Endothelial cell (in vitro differentiated cells): Measurements from ENCODE around the gene PLEKHH2. TPM values are rescaled to one million over a fixed set of nuclear protein-coding genes. Genes with fewer than 3 reads are reported as not detected.

Experiments used
- DNase-seq: peaks from one replicate; pipeline ENCODE4 v3.0.0; 2021; ENCODE audit warnings: low spot score
- H3K27ac Mint-ChIP-seq: one replicate; pipeline ENCODE4 v1.8.0; 2021; ENCODE audit warnings: mixed read lengths, inconsistent platforms; ENCODE audit not compliant: unreplicated experiment
- H3K27me3 Mint-ChIP-seq: one replicate; pipeline ENCODE4 v1.8.0; 2021; ENCODE audit warnings: mild to moderate bottlenecking, moderate library complexity, mixed read lengths, inconsistent platforms; ENCODE audit not compliant: unreplicated experiment
- H3K36me3 Mint-ChIP-seq: one replicate; pipeline ENCODE4 v1.8.0; 2021; ENCODE audit warnings: mild to moderate bottlenecking, low read depth, mixed read lengths, inconsistent platforms; ENCODE audit not compliant: unreplicated experiment
- H3K4me1 Mint-ChIP-seq: one replicate; pipeline ENCODE4 v1.8.0; 2021; ENCODE audit warnings: mild to moderate bottlenecking, mixed read lengths, inconsistent platforms; ENCODE audit not compliant: unreplicated experiment
- H3K4me3 Mint-ChIP-seq: one replicate; pipeline ENCODE4 v1.8.0; 2021; ENCODE audit warnings: mild to moderate bottlenecking, mixed read lengths, inconsistent platforms; ENCODE audit not compliant: unreplicated experiment
- H3K9me3 Mint-ChIP-seq: one replicate; pipeline ENCODE4 v1.8.0; 2021; ENCODE audit warnings: mixed read lengths, inconsistent platforms; ENCODE audit not compliant: unreplicated experiment
- total RNA-seq: library from RNA; stranded (reverse); fragmentation: NEBNext Ultra II Directional; extraction: Animal tissue kit (Norgen Biotek cat#: 25700); gene quantifications from one replicate; pipeline ENCODE4 v1.2.1, GENCODE V29; 2021; ENCODE audit not compliant: unreplicated experiment
- TF ChIP-seq, protein P1 (sequence below): fragments of 200-600 bp; sonication (generic); IDR thresholded peaks from one replicate; pipeline ENCODE4 v1.5.0; 2021; ENCODE audit warnings: antibody characterized with exemption; ENCODE audit not compliant: unreplicated experiment

The PLEKHH2 gene
- total RNA-seq, 1 donor from 2014 or later: 1.6 TPM

DNA sequence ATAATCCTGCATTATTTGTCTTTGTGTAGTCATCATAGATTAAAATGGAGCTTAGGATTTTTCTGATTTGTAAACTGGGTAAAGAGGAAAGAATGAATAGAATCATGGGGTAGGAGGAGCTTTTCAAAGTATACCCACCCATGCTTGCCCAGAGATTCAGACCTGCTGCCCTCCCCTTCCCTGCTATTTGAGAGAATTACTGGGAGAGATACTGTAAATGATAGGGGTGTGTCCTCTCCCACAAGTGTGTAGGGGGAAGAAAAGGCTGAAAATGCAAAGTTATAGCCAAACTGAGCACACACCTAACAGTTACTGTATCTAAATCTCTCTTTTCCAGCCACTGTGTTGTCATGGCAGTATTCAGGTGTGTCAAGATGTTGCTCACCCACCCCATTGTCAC is 115.2 kb downstream of the PLEKHH2 start:
- H3K9me3 Mint-ChIP-seq: no peaks in the 10 kb centered on the region

DNA sequence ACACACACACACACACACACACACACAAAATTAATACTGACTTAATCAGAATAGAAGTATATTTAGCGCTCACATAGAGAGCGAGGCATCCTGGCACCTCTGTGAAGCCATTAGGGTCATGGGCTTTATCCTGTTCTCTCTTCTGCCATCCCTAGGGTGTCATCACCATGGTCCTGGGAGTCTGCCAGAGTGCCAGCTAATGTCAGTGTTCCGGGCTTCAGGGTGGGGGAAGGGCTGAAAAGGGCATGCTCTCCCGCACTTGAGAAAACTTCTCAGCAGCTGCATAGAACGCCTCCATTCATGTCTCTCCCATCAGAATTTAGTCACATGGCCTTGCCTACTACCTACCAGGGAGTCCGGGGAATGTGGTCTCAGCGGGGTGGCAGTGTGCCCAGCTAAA is 117.1 kb downstream of the PLEKHH2 start:
- Mint-ChIP-seq H3K36me3 (no peaks in the 10 kb centered on the region), H3K4me1 (peaks cover 10% of the 10 kb centered on the region), H3K9me3 (no peaks in the 10 kb centered on the region), H3K27ac (no peak overlapping the region), H3K4me3 (no peak overlapping the region), H3K27me3 (no peaks in the 10 kb centered on the region)
- no peak for DNase-seq
- TF ChIP-seq, protein P1, sequence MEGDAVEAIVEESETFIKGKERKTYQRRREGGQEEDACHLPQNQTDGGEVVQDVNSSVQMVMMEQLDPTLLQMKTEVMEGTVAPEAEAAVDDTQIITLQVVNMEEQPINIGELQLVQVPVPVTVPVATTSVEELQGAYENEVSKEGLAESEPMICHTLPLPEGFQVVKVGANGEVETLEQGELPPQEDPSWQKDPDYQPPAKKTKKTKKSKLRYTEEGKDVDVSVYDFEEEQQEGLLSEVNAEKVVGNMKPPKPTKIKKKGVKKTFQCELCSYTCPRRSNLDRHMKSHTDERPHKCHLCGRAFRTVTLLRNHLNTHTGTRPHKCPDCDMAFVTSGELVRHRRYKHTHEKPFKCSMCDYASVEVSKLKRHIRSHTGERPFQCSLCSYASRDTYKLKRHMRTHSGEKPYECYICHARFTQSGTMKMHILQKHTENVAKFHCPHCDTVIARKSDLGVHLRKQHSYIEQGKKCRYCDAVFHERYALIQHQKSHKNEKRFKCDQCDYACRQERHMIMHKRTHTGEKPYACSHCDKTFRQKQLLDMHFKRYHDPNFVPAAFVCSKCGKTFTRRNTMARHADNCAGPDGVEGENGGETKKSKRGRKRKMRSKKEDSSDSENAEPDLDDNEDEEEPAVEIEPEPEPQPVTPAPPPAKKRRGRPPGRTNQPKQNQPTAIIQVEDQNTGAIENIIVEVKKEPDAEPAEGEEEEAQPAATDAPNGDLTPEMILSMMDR: no peak

More for the DNA sequence above, 115.2 kb downstream of the PLEKHH2 start:
- no peak overlapping the region for H3K4me3 Mint-ChIP-seq
- H3K4me1 Mint-ChIP-seq: peaks cover 10% of the 10 kb centered on the region
- no peak overlapping the region for H3K27ac Mint-ChIP-seq
- no peaks in the 10 kb centered on the region for H3K27me3 Mint-ChIP-seq
- no peaks in the 10 kb centered on the region for H3K36me3 Mint-ChIP-seq
- no peak for DNase-seq
- TF ChIP-seq, protein P1: no peak

DNA sequence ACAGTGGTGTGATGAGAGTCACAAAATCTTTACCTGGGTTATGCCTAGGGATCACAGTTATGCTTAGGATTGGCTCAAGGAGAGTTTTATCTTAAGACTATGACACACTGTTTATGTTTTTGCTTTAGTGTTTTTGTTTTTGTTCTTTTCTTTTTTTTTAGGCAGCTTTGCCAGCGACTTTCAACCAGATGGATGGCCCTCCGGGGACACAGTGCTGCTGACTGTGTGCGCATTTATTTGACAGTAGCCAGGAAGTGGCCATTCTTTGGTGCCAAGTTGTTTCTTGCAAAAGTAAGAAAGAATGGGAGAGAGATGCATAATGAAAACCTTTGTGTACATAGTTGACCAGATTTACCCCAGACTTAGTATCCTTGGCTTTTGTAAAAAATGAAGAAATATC is 121.7 kb downstream of the PLEKHH2 start:
- no peaks in the 10 kb centered on the region for H3K9me3 Mint-ChIP-seq
- H3K27ac Mint-ChIP-seq: no peak overlapping the region
- no peaks in the 10 kb centered on the region for H3K36me3 Mint-ChIP-seq
- H3K27me3 Mint-ChIP-seq: no peaks in the 10 kb centered on the region
- no peak overlapping the region for H3K4me3 Mint-ChIP-seq
- DNase-seq: no peak
- no peaks in the 10 kb centered on the region for H3K4me1 Mint-ChIP-seq
- TF ChIP-seq, protein P1: no peak

GRCh38 chr2:43759195-43759594 is 122.1 kb downstream of the PLEKHH2 start:
- H3K27ac Mint-ChIP-seq: no peak overlapping the region
- TF ChIP-seq, protein P1: no peak
- H3K4me1 Mint-ChIP-seq: no peaks in the 10 kb centered on the region
- H3K36me3 Mint-ChIP-seq: no peaks in the 10 kb centered on the region
- DNase-seq: no peak
- no peaks in the 10 kb centered on the region for H3K27me3 Mint-ChIP-seq
- H3K9me3 Mint-ChIP-seq: no peaks in the 10 kb centered on the region
- no peak overlapping the region for H3K4me3 Mint-ChIP-seq

GRCh38 chr2:43762286-43762685 is 125.2 kb downstream of the PLEKHH2 start:
- TF ChIP-seq, protein P1: no peak
- no peak overlapping the region for H3K27ac Mint-ChIP-seq
- H3K36me3 Mint-ChIP-seq: no peaks in the 10 kb centered on the region
- DNase-seq: no peak
- no peaks in the 10 kb centered on the region for H3K27me3 Mint-ChIP-seq
- H3K9me3 Mint-ChIP-seq: no peaks in the 10 kb centered on the region
- no peak overlapping the region for H3K4me3 Mint-ChIP-seq
- H3K4me1 Mint-ChIP-seq: no peaks in the 10 kb centered on the region
